GM12892 (cell line): ENCODE data around the gene UBE3D.

Experiments used
- POLR2A ChIP-seq: IDR thresholded peaks from 2 replicates; pipeline ENCODE4 v1.6.1; 2011; ENCODE audit warnings: low read depth, low read length, control low read depth
- POLR2AphosphoS5 ChIP-seq: IDR thresholded peaks from 2 replicates; pipeline ENCODE4 v1.6.1; 2011; ENCODE audit warnings: low read depth, low read length, control low read depth
- TAF1 ChIP-seq: IDR thresholded peaks from 2 replicates; pipeline ENCODE4 v1.6.1; 2011; ENCODE audit warnings: low read depth, mild to moderate bottlenecking, control low read depth, low read length, borderline replicate concordance

DNA sequence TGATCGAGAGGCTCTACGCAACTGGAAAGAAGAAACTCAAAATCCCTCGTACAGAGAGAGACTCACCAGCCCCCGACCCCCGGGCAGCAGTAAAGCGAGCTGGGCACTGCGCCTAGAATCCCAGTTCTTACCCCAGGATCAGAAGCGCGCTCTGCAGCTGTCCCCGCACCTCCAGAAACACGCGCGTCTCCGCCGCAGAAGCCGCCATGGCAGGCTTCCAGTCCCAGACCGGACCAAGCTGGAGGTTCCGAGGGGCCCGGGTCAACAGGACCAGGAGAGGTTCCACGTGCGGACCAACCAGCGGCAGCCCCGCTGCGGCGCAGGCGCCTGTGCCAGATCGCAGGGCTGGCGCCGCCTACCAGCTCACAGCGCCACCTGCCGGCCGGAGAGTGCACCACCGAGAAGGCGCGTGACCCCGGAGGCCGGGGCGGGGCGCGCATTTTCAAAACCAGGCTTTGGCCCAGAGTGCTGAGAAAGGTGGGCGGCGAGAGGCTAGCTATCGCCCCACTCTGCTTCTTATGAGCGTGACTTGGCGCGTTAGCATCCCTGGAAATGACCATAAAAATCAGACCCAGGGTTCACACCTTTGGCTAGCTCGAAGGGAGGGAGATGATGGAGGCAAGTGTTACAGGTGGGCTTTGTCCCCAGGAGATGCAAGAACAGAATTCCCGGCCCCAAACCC is at the start of gene UBE3D:
- peak; percentile 80 for TF ChIP-seq POLR2A
- peak; percentile 55; the same call in 1 of the 2 replicates for TF ChIP-seq POLR2AphosphoS5
- TF ChIP-seq TAF1 = no peak
